HT1080 (cell line): ENCODE data around the gene MKI67. TPM values are rescaled to one million over a fixed set of nuclear protein-coding genes. Genes with fewer than 3 reads are reported as not detected.
"Not testable (repeated sequence)": the region's sequence is repeated elsewhere in the genome, so short reads cannot be mapped to it uniquely, and the experiment has no call there.

Experiments
- DNase-seq: peaks from one replicate; pipeline ENCODE4 v3.0.0-alpha.2; 2015; ENCODE audit warnings: low read depth
- polyA plus RNA-seq, 2 experiments: library from polyadenylated mRNA; depleted of rRNA; stranded (reverse); fragments of >200 nt; gene quantifications; 2 replicates each; pipeline ENCODE4 v1.2.3, GENCODE V29; 2015
- total RNA-seq: library from RNA; depleted of rRNA; stranded (reverse); fragments of >200 nt; shearing (Covaris generic); gene quantifications from 2 replicates; pipeline ENCODE4 v1.2.3, GENCODE V29; 2014; rRNA removed

The MKI67 gene
- 57.1 and 64.9 TPM in 2 replicates for total RNA-seq
- polyA plus RNA-seq (2015; cell fraction: cytosol; rRNA removed): 21.2 and 24.6 TPM in 2 replicates
- 102 and 116 TPM in 2 replicates for polyA plus RNA-seq (2015; cell fraction: nucleus; rRNA removed)

- peak; percentile 85 for DNase-seq
These were observed at the start of gene MKI67 for GRCh38 chr10:128125944-128126764. MKI67 (minus strand) TSS chr10:128126423; CDS start chr10:128125667, 756 bp downstream.

GRCh38 chr10:128174581-128175559 lies 48.6 kb upstream of the MKI67 start:
- no peak for DNase-seq

GRCh38 chr10:128173386-128173785 lies 47.2 kb upstream of the MKI67 start:
- DNase-seq: peak; percentile 85

- no peak for DNase-seq
These were observed 46.5 kb upstream of the MKI67 start for GRCh38 chr10:128172756-128173155.

GRCh38 chr10:128169811-128170379 lies 43.7 kb upstream of the MKI67 start:
- no peak for DNase-seq

GRCh38 chr10:128167926-128168520 lies 41.8 kb upstream of the MKI67 start:
- DNase-seq: no peak

GRCh38 chr10:128167123-128167522 lies 40.9 kb upstream of the MKI67 start:
- not testable (repeated sequence) for DNase-seq

- no peak for DNase-seq
These were observed 39.9 kb upstream of the MKI67 start for GRCh38 chr10:128166151-128166550.

GRCh38 chr10:128165536-128165935 lies 39.3 kb upstream of the MKI67 start:
- DNase-seq: no peak

- no peak for DNase-seq
These were observed 37.5 kb upstream of the MKI67 start for GRCh38 chr10:128163701-128164100.

GRCh38 chr10:128161031-128161430 lies 34.8 kb upstream of the MKI67 start:
- DNase-seq: no peak

- no peak for DNase-seq
These were observed 34.1 kb upstream of the MKI67 start for GRCh38 chr10:128160297-128160711.

- peak; percentile 11 for DNase-seq
These were observed 32.0 kb upstream of the MKI67 start for GRCh38 chr10:128158021-128158795.

GRCh38 chr10:128156999-128157755 lies 31.0 kb upstream of the MKI67 start:
- DNase-seq: no peak

- DNase-seq: no peak
These were observed 26.7 kb upstream of the MKI67 start for GRCh38 chr10:128152741-128153580.

- no peak for DNase-seq
These were observed 24.8 kb upstream of the MKI67 start for GRCh38 chr10:128151031-128151430.

GRCh38 chr10:128150561-128150960 lies 24.3 kb upstream of the MKI67 start:
- DNase-seq: no peak

GRCh38 chr10:128150045-128150493 lies 23.8 kb upstream of the MKI67 start:
- DNase-seq: peak; percentile 50
